Endodermal cell (in vitro differentiated cells): ENCODE data around the gene PCDH17. TPM values are rescaled to one million over a fixed set of nuclear protein-coding genes. Genes with fewer than 3 reads are reported as not detected.

Experiments used
- DNase-seq: peaks from one replicate; pipeline ENCODE4 v3.0.0-alpha.2; 2017
- H3K27ac ChIP-seq: 2 replicates; pipeline ENCODE4 v1.5.1; 2013; ENCODE audit warnings: mild to moderate bottlenecking, low read depth, low read length, moderate library complexity
- H3K27me3 ChIP-seq: 2 replicates; pipeline ENCODE4 v1.6.1; 2013; ENCODE audit warnings: mild to moderate bottlenecking, low read length, moderate library complexity; ENCODE audit not compliant: insufficient read depth, control insufficient read depth, poor library complexity, severe bottlenecking
- H3K36me3 ChIP-seq: 2 replicates; pipeline ENCODE4 v1.7.0; 2013; ENCODE audit warnings: mild to moderate bottlenecking, low read length, moderate library complexity; ENCODE audit not compliant: control insufficient read depth, insufficient read depth
- H3K4me1 ChIP-seq: one replicate; pipeline ENCODE4 v1.7.0; 2013; ENCODE audit warnings: low read length; ENCODE audit not compliant: control insufficient read depth, insufficient read depth
- H3K4me3 ChIP-seq: 2 replicates; pipeline ENCODE4 v1.5.1; 2013; ENCODE audit warnings: mild to moderate bottlenecking, low read length, moderate library complexity
- H3K9ac ChIP-seq: 2 replicates; pipeline ENCODE4 v1.6.1; 2013; ENCODE audit warnings: mild to moderate bottlenecking, low read length, moderate library complexity; ENCODE audit not compliant: poor library complexity, severe bottlenecking; ENCODE audit errors: extremely low read depth
- H3K9me3 ChIP-seq: 2 replicates; pipeline ENCODE4 v1.6.1; 2013; ENCODE audit warnings: mild to moderate bottlenecking, low read length, moderate library complexity; ENCODE audit not compliant: control insufficient read depth
- H3K27ac Mint-ChIP-seq: 2 replicates; pipeline ENCODE4 v1.8.0; 2020; ENCODE audit warnings: mixed read lengths
- H3K27me3 Mint-ChIP-seq: 2 replicates; pipeline ENCODE4 v1.8.0; 2021; ENCODE audit warnings: mild to moderate bottlenecking, mixed read lengths; ENCODE audit not compliant: insufficient read depth
- H3K36me3 Mint-ChIP-seq: 2 replicates; pipeline ENCODE4 v1.8.0; 2020; ENCODE audit warnings: low read depth, mixed read lengths
- H3K4me1 Mint-ChIP-seq: 2 replicates; pipeline ENCODE4 v1.8.0; 2020; ENCODE audit warnings: mixed read lengths
- H3K4me3 Mint-ChIP-seq: 2 replicates; pipeline ENCODE4 v1.8.0; 2020; ENCODE audit warnings: mild to moderate bottlenecking, moderate library complexity, mixed read lengths
- H3K9me3 Mint-ChIP-seq: 2 replicates; pipeline ENCODE4 v1.8.0; 2020; ENCODE audit warnings: mild to moderate bottlenecking, mixed read lengths
- WGBS, 2 experiments: methylation state at CpG; one replicate each; pipeline versions ENCODE4 v1.1.5 to v1.1.7; 2013; ENCODE audit warnings: missing lambda C conversion rate in 2 of 2, mixed read lengths in 1 of 2; ENCODE audit not compliant: insufficient coverage in 1 of 2, insufficient read length in 1 of 2; 5-methylcytosine and 5-hydroxymethylcytosine counted together
- total RNA-seq, 2 donors: library from RNA; stranded (reverse); fragmentation: NEBNext Ultra II Directional in 1 of 2; extraction: Animal tissue kit (Norgen Biotek cat#: 25700) in 1 of 2; gene quantifications; 2 replicates in 1 of 2; 3 replicates in 1 of 2; pipeline ENCODE4 v1.2.1, GENCODE V29; 2021
- TF ChIP-seq, protein P1 (sequence below): fragments of 200-600 bp; sonication (generic); conservative IDR thresholded peaks from 2 replicates; pipeline ENCODE4 v1.5.0; 2021; ENCODE audit warnings: antibody characterized with exemption, mild to moderate bottlenecking

PCDH17 gene
- total RNA-seq, 2 donors from 2014 or later: 3.7 to 6.3 TPM

DNA sequence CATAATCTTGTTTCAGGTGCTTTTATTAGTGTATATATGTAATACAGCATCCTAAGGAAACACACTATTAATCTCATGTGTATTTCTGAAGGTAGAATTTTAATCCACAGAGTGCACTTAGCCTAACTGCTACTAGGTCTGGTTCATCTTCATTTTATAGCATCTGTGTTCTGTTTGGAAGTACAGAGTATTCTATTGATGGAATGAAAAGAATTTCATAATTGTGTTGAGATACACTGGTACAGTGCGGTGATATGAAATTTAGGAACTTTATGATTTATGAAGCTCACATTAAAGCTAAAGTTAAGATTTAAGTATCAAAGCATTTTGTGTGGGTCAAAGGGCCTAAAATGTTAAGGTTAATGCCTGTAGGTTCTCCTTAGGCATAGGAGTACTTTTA, 6.0 kb downstream of the PCDH17 start:
- Histone ChIP-seq H3K4me3 (no peak overlapping the region), H3K27ac (no peak overlapping the region), H3K9ac (no peak overlapping the region), H3K4me1 (peaks cover 7% of the 10 kb centered on the region), H3K9me3 (no peaks in the 10 kb centered on the region), H3K27me3 (peaks cover 52% of the 10 kb centered on the region), H3K36me3 (no peaks in the 10 kb centered on the region)
- H3K4me3 Mint-ChIP-seq: no peak overlapping the region
- WGBS, 2 experiments: 88 to 100% methylated on average over 1 of the region's 1 CpG
- TF ChIP-seq, protein P1, sequence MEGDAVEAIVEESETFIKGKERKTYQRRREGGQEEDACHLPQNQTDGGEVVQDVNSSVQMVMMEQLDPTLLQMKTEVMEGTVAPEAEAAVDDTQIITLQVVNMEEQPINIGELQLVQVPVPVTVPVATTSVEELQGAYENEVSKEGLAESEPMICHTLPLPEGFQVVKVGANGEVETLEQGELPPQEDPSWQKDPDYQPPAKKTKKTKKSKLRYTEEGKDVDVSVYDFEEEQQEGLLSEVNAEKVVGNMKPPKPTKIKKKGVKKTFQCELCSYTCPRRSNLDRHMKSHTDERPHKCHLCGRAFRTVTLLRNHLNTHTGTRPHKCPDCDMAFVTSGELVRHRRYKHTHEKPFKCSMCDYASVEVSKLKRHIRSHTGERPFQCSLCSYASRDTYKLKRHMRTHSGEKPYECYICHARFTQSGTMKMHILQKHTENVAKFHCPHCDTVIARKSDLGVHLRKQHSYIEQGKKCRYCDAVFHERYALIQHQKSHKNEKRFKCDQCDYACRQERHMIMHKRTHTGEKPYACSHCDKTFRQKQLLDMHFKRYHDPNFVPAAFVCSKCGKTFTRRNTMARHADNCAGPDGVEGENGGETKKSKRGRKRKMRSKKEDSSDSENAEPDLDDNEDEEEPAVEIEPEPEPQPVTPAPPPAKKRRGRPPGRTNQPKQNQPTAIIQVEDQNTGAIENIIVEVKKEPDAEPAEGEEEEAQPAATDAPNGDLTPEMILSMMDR: no peak
- peaks cover 53% of the 10 kb centered on the region for H3K27me3 Mint-ChIP-seq
- peaks cover 4% of the 10 kb centered on the region for H3K4me1 Mint-ChIP-seq
- H3K27ac Mint-ChIP-seq: no peak overlapping the region
- DNase-seq: no peak
- no peaks in the 10 kb centered on the region for H3K36me3 Mint-ChIP-seq
- peaks cover 4% of the 10 kb centered on the region for H3K9me3 Mint-ChIP-seq

DNA sequence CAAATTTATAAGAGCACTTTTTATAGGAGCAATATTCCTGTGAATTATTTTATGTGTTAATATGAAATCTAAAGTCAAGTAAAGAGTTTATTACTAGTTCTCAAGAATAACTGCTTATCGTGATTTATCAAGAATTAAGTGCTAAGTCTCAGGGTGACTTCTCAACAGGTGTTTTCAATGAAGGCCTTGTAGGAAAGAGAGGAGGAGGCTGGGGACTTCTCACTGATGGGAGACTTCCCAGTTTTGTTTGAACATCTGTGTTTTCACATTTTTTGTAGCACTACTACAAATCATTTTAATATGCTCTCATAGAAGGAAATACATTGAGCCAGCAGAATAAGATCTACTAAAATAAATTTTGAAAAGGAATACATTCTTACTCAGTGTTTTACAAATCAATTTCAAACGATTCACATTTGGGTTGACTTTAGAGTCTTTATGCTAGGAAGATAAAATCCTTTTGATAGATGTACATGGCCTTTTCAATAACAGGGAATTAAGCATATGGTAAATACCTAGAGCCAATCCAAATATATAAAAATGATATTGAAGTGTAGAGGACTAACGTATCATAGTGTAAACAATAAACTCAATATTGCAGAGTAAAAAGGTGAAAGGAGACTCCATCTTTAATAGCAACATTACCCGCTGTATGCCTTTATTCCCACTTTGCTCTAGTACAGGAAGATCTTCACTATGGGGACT, 6.8 kb downstream of the PCDH17 start:
- WGBS, 2 experiments: 90 to 95% methylated on average over 2 to 3 of the region's 4 CpGs

DNA sequence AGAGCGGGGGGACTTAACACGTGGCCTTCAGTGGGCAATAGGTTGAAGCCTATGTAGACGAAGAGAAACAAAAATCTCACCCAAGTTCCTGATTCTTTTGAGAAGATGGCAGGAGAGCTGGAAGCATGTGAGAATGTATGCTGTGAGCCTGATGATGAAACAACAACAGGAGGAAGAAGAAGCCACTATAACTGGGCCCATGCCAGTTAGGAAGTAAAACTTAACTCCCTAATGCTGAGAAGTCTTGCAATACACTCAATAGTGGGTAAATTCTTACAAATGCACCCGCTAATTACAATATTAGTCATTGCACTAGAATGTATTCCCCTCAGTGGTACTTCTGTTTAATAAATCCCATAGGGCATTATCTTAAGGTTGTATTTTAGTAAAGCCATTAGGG, 9.1 kb downstream of the PCDH17 start:
- Mint-ChIP-seq H3K36me3 (no peaks in the 10 kb centered on the region), H3K4me1 (no peaks in the 10 kb centered on the region), H3K9me3 (no peaks in the 10 kb centered on the region), H3K27ac (no peak overlapping the region), H3K27me3 (peaks cover 22% of the 10 kb centered on the region), H3K4me3 (no peak overlapping the region)
- H3K9me3 ChIP-seq: no peaks in the 10 kb centered on the region
- no peak for DNase-seq
- 97% methylated on average over 4 of the region's 4 CpGs; no CpG with 5 or more reads in 1 of the 2 experiments for WGBS, 2 experiments
- no peak overlapping the region for H3K4me3 ChIP-seq
- H3K36me3 ChIP-seq: no peaks in the 10 kb centered on the region
- no peak overlapping the region for H3K27ac ChIP-seq
- H3K27me3 ChIP-seq: peaks cover 21% of the 10 kb centered on the region
- TF ChIP-seq, protein P1: no peak
- H3K4me1 ChIP-seq: no peaks in the 10 kb centered on the region
- no peak overlapping the region for H3K9ac ChIP-seq

More for the DNA sequence above, 6.8 kb downstream of the PCDH17 start:
- Mint-ChIP-seq H3K27me3 (peaks cover 45% of the 10 kb centered on the region), H3K36me3 (no peaks in the 10 kb centered on the region), H3K4me1 (no peaks in the 10 kb centered on the region), H3K9me3 (peaks cover 4% of the 10 kb centered on the region), H3K27ac (no peak overlapping the region), H3K4me3 (no peak overlapping the region)
- peaks cover 44% of the 10 kb centered on the region for H3K27me3 ChIP-seq
- H3K4me1 ChIP-seq: peaks cover 7% of the 10 kb centered on the region
- H3K36me3 ChIP-seq: no peaks in the 10 kb centered on the region
- H3K27ac ChIP-seq: no peak overlapping the region
- no peak overlapping the region for H3K9ac ChIP-seq
- no peak overlapping the region for H3K4me3 ChIP-seq
- DNase-seq: no peak
- TF ChIP-seq, protein P1: no peak
- no peaks in the 10 kb centered on the region for H3K9me3 ChIP-seq
